GM23338 (cell line): Measurements from ENCODE around the gene REV3L. TPM values are rescaled to one million over a fixed set of nuclear protein-coding genes. Genes with fewer than 3 reads are reported as not detected.

Source experiments
- ATAC-seq: fragments of 200-7000 bp; cut with Tn5 transposase; 3 replicates; pipeline ENCODE4 v1.9.1; 2020
- DNase-seq: peaks from one replicate; pipeline ENCODE4 v3.0.0-alpha.2; 2015; ENCODE audit warnings: low spot score
- H2AFZ ChIP-seq: fragments of 200-600 bp; sonication (generic); 2 replicates; pipeline ENCODE4 v1.8.0; 2016; ENCODE audit warnings: antibody characterized with exemption, mild to moderate bottlenecking, moderate library complexity
- H3F3A ChIP-seq: fragments of 200-600 bp; sonication (generic); replicated peaks from 2 replicates; pipeline ENCODE4 v1.8.0; 2017; ENCODE audit warnings: antibody characterized with exemption, mixed run types, low read depth
- H3K27ac ChIP-seq: fragments of 200-600 bp; sonication (generic); 2 replicates; pipeline ENCODE4 v1.6.1; 2016; ENCODE audit warnings: low read depth
- H3K27me3 ChIP-seq: fragments of 200-600 bp; sonication (generic); 2 replicates; pipeline ENCODE4 v1.8.0; 2016; ENCODE audit warnings: mild to moderate bottlenecking, mixed run types, moderate library complexity; ENCODE audit not compliant: insufficient read depth
- H3K36me3 ChIP-seq: fragments of 200-600 bp; sonication (generic); 2 replicates; pipeline ENCODE4 v1.8.0; 2016; ENCODE audit warnings: mild to moderate bottlenecking; ENCODE audit not compliant: insufficient read depth
- H3K4me1 ChIP-seq: fragments of 200-600 bp; sonication (generic); 2 replicates; pipeline ENCODE4 v1.8.0; 2016; ENCODE audit warnings: mild to moderate bottlenecking, moderate library complexity; ENCODE audit not compliant: insufficient read depth
- H3K4me2 ChIP-seq: fragments of 200-600 bp; sonication (generic); 2 replicates; pipeline ENCODE4 v1.7.1; 2017; ENCODE audit warnings: mixed run types
- H3K4me3 ChIP-seq: fragments of 200-600 bp; sonication (generic); 2 replicates; pipeline ENCODE4 v1.6.1; 2016; ENCODE audit warnings: mixed run types
- H3K79me2 ChIP-seq: fragments of 200-600 bp; sonication (generic); replicated peaks from 2 replicates; pipeline ENCODE4 v1.8.0; 2017; ENCODE audit warnings: mild to moderate bottlenecking; ENCODE audit not compliant: insufficient read depth
- H3K9me2 ChIP-seq: fragments of 200-600 bp; sonication (generic); 2 replicates; pipeline ENCODE4 v1.8.0; 2017; ENCODE audit not compliant: insufficient read depth
- H4K20me1 ChIP-seq: fragments of 200-600 bp; sonication (generic); replicated peaks from 2 replicates; pipeline ENCODE4 v1.8.0; 2017; ENCODE audit warnings: mild to moderate bottlenecking; ENCODE audit not compliant: insufficient read depth
- H3K27ac Mint-ChIP-seq: 2 replicates; pipeline ENCODE4 v1.8.0; 2020; ENCODE audit warnings: inconsistent platforms, mild to moderate bottlenecking, moderate library complexity, mixed read lengths
- H3K27me3 Mint-ChIP-seq: 3 replicates; pipeline ENCODE4 v1.8.0; 2022; ENCODE audit warnings: low read depth, mild to moderate bottlenecking, moderate library complexity, mixed read lengths, inconsistent platforms; ENCODE audit not compliant: insufficient read depth, poor library complexity
- H3K36me3 Mint-ChIP-seq: 3 replicates; pipeline ENCODE4 v1.8.0; 2021; ENCODE audit warnings: low read depth, mild to moderate bottlenecking, inconsistent platforms, moderate library complexity, mixed read lengths
- H3K4me1 Mint-ChIP-seq: 3 replicates; pipeline ENCODE4 v1.8.0; 2020; ENCODE audit warnings: mild to moderate bottlenecking, inconsistent platforms, mixed read lengths
- H3K4me3 Mint-ChIP-seq: 3 replicates; pipeline ENCODE4 v1.8.0; 2021; ENCODE audit warnings: moderate library complexity, mild to moderate bottlenecking, inconsistent platforms, mixed read lengths
- H3K9me3 Mint-ChIP-seq: 3 replicates; pipeline ENCODE4 v1.8.0; 2020; ENCODE audit warnings: moderate library complexity, mild to moderate bottlenecking, inconsistent platforms, mixed read lengths
- CREB1 ChIP-seq: fragments of 250-450 bp; sonication (Bioruptor Pico); IDR thresholded peaks from 2 replicates; pipeline ENCODE4 v1.5.0; 2020; ENCODE audit warnings: low read depth, mild to moderate bottlenecking, moderate library complexity
- EZH2 ChIP-seq: fragments of 200-600 bp; sonication (generic); IDR thresholded peaks from one replicate; pipeline ENCODE4 v1.8.0; 2017; ENCODE audit warnings: antibody characterized with exemption, mild to moderate bottlenecking, low read depth; ENCODE audit not compliant: unreplicated experiment
- EZH2phosphoT487 ChIP-seq: fragments of 200-600 bp; sonication (generic); IDR thresholded peaks from one replicate; pipeline ENCODE4 v1.8.1; 2018; ENCODE audit warnings: antibody characterized with exemption; ENCODE audit not compliant: unreplicated experiment
- NANOG ChIP-seq: IDR thresholded peaks from 2 replicates; pipeline ENCODE4 v1.6.1; 2016; ENCODE audit warnings: antibody characterized with exemption, borderline replicate concordance
- POLR2AphosphoS5 ChIP-seq: IDR thresholded peaks from 2 replicates; pipeline ENCODE4 v1.6.1; 2016; ENCODE audit warnings: antibody characterized with exemption, low read depth
- STAT1 ChIP-seq: IDR thresholded peaks from one replicate; pipeline ENCODE4 v1.6.1; 2016; ENCODE audit warnings: antibody characterized with exemption; ENCODE audit not compliant: unreplicated experiment
- ZNF114 ChIP-seq: fragments of 250-450 bp; sonication (Bioruptor Pico); IDR thresholded peaks from 2 replicates; pipeline ENCODE4 v1.5.0; 2020; ENCODE audit warnings: mild to moderate bottlenecking, moderate library complexity
- ZNF331 ChIP-seq: fragments of 250-450 bp; sonication (Bioruptor Pico); IDR thresholded peaks from 2 replicates; pipeline ENCODE4 v1.5.0; 2020; ENCODE audit warnings: low read depth, mild to moderate bottlenecking, moderate library complexity
- polyA plus RNA-seq: library from polyadenylated mRNA; unstranded; fragments of >200 nt; fragmentation: Nextera tagmentation; extraction: Ambion mirVana; gene quantifications from 2 replicates; pipeline ENCODE4 v1.2.1, GENCODE V29; 2016
- total RNA-seq: library from RNA; depleted of rRNA; stranded (reverse); fragments of >200 nt; shearing (Covaris generic); gene quantifications from 2 replicates; pipeline ENCODE4 v1.2.3, GENCODE V29; 2014
- TF ChIP-seq, protein P1 (sequence below): fragments of 250-450 bp; sonication (Bioruptor Pico); IDR thresholded peaks from 2 replicates; pipeline ENCODE4 v1.5.0; 2020; ENCODE audit warnings: mild to moderate bottlenecking, moderate library complexity
- TF ChIP-seq, protein P2 (sequence below): IDR thresholded peaks from one replicate; pipeline ENCODE4 v1.6.1; 2018; ENCODE audit warnings: antibody characterized with exemption; ENCODE audit not compliant: unreplicated experiment
- TF ChIP-seq, protein P3 (sequence below): IDR thresholded peaks from 2 replicates; pipeline ENCODE4 v1.6.1; 2016; ENCODE audit warnings: antibody characterized with exemption
- TF ChIP-seq, protein P4 (sequence below), 2 experiments: fragments of 200-600 bp in 1 of 2; sonication (generic) in 1 of 2; conservative IDR thresholded peaks; 2 replicates each; pipeline versions ENCODE4 v1.5.1 to v1.6.1; 2016 to 2017; ENCODE audit warnings: antibody characterized with exemption in 2 of 2, low read depth in 2 of 2, mild to moderate bottlenecking in 2 of 2, moderate library complexity in 1 of 2

REV3L gene
- total and polyA plus RNA-seq, 2 experiments from 2014 or later, result 8.3 to 13.1 TPM

- H3K9me2 ChIP-seq, result no peaks in the 10 kb centered on the region
- H3K79me2 ChIP-seq, result no peaks in the 10 kb centered on the region
- TF ChIP-seq POLR2AphosphoS5 (no peak), CREB1 (CRISPR knock-in tag) (no peak), NANOG (no peak), ZNF331 (CRISPR knock-in tag) (no peak), EZH2 (no peak), EZH2phosphoT487 (no peak), ZNF114 (CRISPR knock-in tag) (no peak), STAT1 (no peak)
- TF ChIP-seq, protein P1, sequence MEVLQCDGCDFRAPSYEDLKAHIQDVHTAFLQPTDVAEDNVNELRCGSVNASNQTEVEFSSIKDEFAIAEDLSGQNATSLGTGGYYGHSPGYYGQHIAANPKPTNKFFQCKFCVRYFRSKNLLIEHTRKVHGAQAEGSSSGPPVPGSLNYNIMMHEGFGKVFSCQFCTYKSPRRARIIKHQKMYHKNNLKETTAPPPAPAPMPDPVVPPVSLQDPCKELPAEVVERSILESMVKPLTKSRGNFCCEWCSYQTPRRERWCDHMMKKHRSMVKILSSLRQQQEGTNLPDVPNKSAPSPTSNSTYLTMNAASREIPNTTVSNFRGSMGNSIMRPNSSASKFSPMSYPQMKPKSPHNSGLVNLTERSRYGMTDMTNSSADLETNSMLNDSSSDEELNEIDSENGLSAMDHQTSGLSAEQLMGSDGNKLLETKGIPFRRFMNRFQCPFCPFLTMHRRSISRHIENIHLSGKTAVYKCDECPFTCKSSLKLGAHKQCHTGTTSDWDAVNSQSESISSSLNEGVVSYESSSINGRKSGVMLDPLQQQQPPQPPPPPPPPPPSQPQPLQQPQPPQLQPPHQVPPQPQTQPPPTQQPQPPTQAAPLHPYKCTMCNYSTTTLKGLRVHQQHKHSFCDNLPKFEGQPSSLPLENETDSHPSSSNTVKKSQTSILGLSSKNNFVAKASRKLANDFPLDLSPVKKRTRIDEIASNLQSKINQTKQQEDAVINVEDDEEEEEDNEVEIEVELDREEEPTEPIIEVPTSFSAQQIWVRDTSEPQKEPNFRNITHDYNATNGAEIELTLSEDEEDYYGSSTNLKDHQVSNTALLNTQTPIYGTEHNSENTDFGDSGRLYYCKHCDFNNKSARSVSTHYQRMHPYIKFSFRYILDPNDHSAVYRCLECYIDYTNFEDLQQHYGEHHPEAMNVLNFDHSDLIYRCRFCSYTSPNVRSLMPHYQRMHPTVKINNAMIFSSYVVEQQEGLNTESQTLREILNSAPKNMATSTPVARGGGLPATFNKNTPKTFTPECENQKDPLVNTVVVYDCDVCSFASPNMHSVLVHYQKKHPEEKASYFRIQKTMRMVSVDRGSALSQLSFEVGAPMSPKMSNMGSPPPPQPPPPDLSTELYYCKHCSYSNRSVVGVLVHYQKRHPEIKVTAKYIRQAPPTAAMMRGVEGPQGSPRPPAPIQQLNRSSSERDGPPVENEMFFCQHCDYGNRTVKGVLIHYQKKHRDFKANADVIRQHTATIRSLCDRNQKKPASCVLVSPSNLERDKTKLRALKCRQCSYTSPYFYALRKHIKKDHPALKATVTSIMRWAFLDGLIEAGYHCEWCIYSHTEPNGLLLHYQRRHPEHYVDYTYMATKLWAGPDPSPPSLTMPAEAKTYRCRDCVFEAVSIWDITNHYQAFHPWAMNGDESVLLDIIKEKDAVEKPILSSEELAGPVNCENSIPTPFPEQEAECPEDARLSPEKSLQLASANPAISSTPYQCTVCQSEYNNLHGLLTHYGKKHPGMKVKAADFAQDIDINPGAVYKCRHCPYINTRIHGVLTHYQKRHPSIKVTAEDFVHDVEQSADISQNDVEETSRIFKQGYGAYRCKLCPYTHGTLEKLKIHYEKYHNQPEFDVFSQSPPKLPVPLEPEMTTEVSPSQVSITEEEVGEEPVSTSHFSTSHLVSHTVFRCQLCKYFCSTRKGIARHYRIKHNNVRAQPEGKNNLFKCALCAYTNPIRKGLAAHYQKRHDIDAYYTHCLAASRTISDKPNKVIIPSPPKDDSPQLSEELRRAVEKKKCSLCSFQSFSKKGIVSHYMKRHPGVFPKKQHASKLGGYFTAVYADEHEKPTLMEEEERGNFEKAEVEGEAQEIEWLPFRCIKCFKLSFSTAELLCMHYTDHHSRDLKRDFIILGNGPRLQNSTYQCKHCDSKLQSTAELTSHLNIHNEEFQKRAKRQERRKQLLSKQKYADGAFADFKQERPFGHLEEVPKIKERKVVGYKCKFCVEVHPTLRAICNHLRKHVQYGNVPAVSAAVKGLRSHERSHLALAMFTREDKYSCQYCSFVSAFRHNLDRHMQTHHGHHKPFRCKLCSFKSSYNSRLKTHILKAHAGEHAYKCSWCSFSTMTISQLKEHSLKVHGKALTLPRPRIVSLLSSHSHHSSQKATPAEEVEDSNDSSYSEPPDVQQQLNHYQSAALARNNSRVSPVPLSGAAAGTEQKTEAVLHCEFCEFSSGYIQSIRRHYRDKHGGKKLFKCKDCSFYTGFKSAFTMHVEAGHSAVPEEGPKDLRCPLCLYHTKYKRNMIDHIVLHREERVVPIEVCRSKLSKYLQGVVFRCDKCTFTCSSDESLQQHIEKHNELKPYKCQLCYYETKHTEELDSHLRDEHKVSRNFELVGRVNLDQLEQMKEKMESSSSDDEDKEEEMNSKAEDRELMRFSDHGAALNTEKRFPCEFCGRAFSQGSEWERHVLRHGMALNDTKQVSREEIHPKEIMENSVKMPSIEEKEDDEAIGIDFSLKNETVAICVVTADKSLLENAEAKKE (CRISPR knock-in tag), result no peak
- TF ChIP-seq, protein P2, sequence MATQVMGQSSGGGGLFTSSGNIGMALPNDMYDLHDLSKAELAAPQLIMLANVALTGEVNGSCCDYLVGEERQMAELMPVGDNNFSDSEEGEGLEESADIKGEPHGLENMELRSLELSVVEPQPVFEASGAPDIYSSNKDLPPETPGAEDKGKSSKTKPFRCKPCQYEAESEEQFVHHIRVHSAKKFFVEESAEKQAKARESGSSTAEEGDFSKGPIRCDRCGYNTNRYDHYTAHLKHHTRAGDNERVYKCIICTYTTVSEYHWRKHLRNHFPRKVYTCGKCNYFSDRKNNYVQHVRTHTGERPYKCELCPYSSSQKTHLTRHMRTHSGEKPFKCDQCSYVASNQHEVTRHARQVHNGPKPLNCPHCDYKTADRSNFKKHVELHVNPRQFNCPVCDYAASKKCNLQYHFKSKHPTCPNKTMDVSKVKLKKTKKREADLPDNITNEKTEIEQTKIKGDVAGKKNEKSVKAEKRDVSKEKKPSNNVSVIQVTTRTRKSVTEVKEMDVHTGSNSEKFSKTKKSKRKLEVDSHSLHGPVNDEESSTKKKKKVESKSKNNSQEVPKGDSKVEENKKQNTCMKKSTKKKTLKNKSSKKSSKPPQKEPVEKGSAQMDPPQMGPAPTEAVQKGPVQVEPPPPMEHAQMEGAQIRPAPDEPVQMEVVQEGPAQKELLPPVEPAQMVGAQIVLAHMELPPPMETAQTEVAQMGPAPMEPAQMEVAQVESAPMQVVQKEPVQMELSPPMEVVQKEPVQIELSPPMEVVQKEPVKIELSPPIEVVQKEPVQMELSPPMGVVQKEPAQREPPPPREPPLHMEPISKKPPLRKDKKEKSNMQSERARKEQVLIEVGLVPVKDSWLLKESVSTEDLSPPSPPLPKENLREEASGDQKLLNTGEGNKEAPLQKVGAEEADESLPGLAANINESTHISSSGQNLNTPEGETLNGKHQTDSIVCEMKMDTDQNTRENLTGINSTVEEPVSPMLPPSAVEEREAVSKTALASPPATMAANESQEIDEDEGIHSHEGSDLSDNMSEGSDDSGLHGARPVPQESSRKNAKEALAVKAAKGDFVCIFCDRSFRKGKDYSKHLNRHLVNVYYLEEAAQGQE, result no peak
- TF ChIP-seq, protein P3, sequence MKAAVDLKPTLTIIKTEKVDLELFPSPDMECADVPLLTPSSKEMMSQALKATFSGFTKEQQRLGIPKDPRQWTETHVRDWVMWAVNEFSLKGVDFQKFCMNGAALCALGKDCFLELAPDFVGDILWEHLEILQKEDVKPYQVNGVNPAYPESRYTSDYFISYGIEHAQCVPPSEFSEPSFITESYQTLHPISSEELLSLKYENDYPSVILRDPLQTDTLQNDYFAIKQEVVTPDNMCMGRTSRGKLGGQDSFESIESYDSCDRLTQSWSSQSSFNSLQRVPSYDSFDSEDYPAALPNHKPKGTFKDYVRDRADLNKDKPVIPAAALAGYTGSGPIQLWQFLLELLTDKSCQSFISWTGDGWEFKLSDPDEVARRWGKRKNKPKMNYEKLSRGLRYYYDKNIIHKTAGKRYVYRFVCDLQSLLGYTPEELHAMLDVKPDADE, result no peak
- TF ChIP-seq, protein P4, sequence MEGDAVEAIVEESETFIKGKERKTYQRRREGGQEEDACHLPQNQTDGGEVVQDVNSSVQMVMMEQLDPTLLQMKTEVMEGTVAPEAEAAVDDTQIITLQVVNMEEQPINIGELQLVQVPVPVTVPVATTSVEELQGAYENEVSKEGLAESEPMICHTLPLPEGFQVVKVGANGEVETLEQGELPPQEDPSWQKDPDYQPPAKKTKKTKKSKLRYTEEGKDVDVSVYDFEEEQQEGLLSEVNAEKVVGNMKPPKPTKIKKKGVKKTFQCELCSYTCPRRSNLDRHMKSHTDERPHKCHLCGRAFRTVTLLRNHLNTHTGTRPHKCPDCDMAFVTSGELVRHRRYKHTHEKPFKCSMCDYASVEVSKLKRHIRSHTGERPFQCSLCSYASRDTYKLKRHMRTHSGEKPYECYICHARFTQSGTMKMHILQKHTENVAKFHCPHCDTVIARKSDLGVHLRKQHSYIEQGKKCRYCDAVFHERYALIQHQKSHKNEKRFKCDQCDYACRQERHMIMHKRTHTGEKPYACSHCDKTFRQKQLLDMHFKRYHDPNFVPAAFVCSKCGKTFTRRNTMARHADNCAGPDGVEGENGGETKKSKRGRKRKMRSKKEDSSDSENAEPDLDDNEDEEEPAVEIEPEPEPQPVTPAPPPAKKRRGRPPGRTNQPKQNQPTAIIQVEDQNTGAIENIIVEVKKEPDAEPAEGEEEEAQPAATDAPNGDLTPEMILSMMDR (conservative IDR thresholded peaks at IDR 0.05; ENCODE audit: low read depth in 2 of 2), result no peak
- no peak overlapping the region for H3K27ac ChIP-seq
- H3K36me3 ChIP-seq, result no peaks in the 10 kb centered on the region
- H3K4me1 ChIP-seq, result no peaks in the 10 kb centered on the region
- ATAC-seq, result no peak
- no peaks in the 10 kb centered on the region for H3F3A ChIP-seq
- no peak overlapping the region for H3K4me2 ChIP-seq
- Mint-ChIP-seq H3K36me3 (peaks cover 12% of the 10 kb centered on the region; the same call in 2 of the 3 replicates), H3K4me3 (no peak overlapping the region), H3K27me3 (no peaks in the 10 kb centered on the region), H3K4me1 (peaks cover 6% of the 10 kb centered on the region; the same call in 2 of the 3 replicates), H3K9me3 (no peaks in the 10 kb centered on the region), H3K27ac (no peak overlapping the region)
- no peak for DNase-seq
- H3K4me3 ChIP-seq, result no peak overlapping the region
- no peaks in the 10 kb centered on the region for H4K20me1 ChIP-seq
- no peak overlapping the region for H2AFZ ChIP-seq
- no peaks in the 10 kb centered on the region for H3K27me3 ChIP-seq
Measured at GRCh38 chr6:111406200-111406721, 76.8 kb downstream of the REV3L start.
